Natural killer cell (primary cell): ENCODE data around the gene CLUH. TPM values are rescaled to one million over a fixed set of nuclear protein-coding genes. Genes with fewer than 3 reads are reported as not detected.
A peak's percentile ranks its signal among the peaks of the same experiment; 100 is the strongest.

Experiments used
- ATAC-seq, 3 donors: fragments of 150-1000 bp in 2 of 3; fragments of 200-7000 bp in 1 of 3; cut with Tn5 transposase; 1 replicate in 1 of 3; 2 replicates in 2 of 3; pipeline ENCODE4 v1.10.0; 2021; ENCODE audit warnings: mild to moderate bottlenecking in 2 of 3, moderate library complexity in 2 of 3
- DNase-seq, 2 donors: peaks; one replicate each; pipeline versions ENCODE4 v3.0.0 to v3.0.0-alpha.2; 2013 to 2021; ENCODE audit warnings: mixed read lengths in 1 of 2
- H3K27ac ChIP-seq: one replicate; pipeline ENCODE4 v1.5.1; 2013; ENCODE audit warnings: mild to moderate bottlenecking, low read length
- H3K27me3 ChIP-seq: one replicate; pipeline ENCODE4 v1.6.1; 2013; ENCODE audit warnings: low read length; ENCODE audit not compliant: control insufficient read depth, insufficient read depth
- H3K36me3 ChIP-seq: one replicate; pipeline ENCODE4 v1.6.1; 2013; ENCODE audit warnings: low read length; ENCODE audit not compliant: control insufficient read depth, insufficient read depth
- H3K4me1 ChIP-seq: one replicate; pipeline ENCODE4 v1.6.1; 2013; ENCODE audit warnings: low read length; ENCODE audit not compliant: control insufficient read depth, insufficient read depth
- H3K4me3 ChIP-seq: one replicate; pipeline ENCODE4 v1.5.1; 2013; ENCODE audit warnings: low read length
- H3K9me3 ChIP-seq: one replicate; pipeline ENCODE4 v1.6.1; 2013; ENCODE audit warnings: low read length; ENCODE audit not compliant: control insufficient read depth, insufficient read depth
- H3K27ac Mint-ChIP-seq, 2 donors: one replicate each; pipeline ENCODE4 v1.8.0; 2022; ENCODE audit warnings: mild to moderate bottlenecking in 2 of 2, mixed read lengths in 2 of 2, moderate library complexity in 1 of 2
- H3K27me3 Mint-ChIP-seq, 2 donors: one replicate each; pipeline ENCODE4 v1.8.0; 2022; ENCODE audit warnings: low read depth in 2 of 2, mixed read lengths in 2 of 2
- H3K36me3 Mint-ChIP-seq: one replicate; pipeline ENCODE4 v1.8.0; 2022; ENCODE audit warnings: mixed read lengths
- H3K4me1 Mint-ChIP-seq, 2 donors: one replicate each; pipeline ENCODE4 v1.8.0; 2022; ENCODE audit warnings: mixed read lengths in 2 of 2
- H3K4me3 Mint-ChIP-seq: one replicate; pipeline ENCODE4 v1.8.0; 2022; ENCODE audit warnings: mild to moderate bottlenecking, moderate library complexity, mixed read lengths
- H3K9me3 Mint-ChIP-seq, 2 donors: one replicate each; pipeline ENCODE4 v1.8.0; 2022; ENCODE audit warnings: mixed read lengths in 2 of 2
- CTCF ChIP-seq: fragments of 200-600 bp; IDR thresholded peaks from one replicate; pipeline ENCODE4 v1.8.0; 2022; ENCODE audit warnings: antibody characterized with exemption
- WGBS: methylation state at CpG from one replicate; pipeline ENCODE4 v1.1.7; 2013; ENCODE audit warnings: missing lambda C conversion rate; ENCODE audit not compliant: insufficient coverage; 5-methylcytosine and 5-hydroxymethylcytosine counted together
- intact Hi-C: fragments of 100-400 bp; cut with micrococcal nuclease; formaldehyde crosslinking; loops from one replicate; pipeline ENCODE4 v1.14.2; 2022
- total RNA-seq, 4 donors: library from RNA; stranded (reverse); fragments of 120-200 nt in 1 of 4; gene quantifications; one replicate each; pipeline versions ENCODE4 v1.2.3 to v1.2.4, GENCODE V29; 2013 to 2022

CLUH gene
- total RNA-seq, 3 donors from 2014 or later (not counting 1 experiment from before 2014, with no cell fraction given) = 34.6 to 43.5 (median 42.1) TPM

- ATAC-seq = peak in 1 of 3 donors; percentile 24
- Mint-ChIP-seq H3K4me3 (no peak overlapping the region), H3K4me1 (peaks cover 8 to 10% of the 10 kb centered on the region in 2 donors), H3K27me3 (no peaks in the 10 kb centered on the region), H3K36me3 (no peaks in the 10 kb centered on the region), H3K27ac (peak overlapping the region in 1 of 2 donors; percentile 69), H3K9me3 (no peaks in the 10 kb centered on the region)
- WGBS = 86% methylated on average over 5 of the region's 6 CpGs
- no peaks in the 10 kb centered on the region for H3K27me3 ChIP-seq
- intact Hi-C loops = no loop called here
- no peak overlapping the region for H3K4me3 ChIP-seq
- no peaks in the 10 kb centered on the region for H3K9me3 ChIP-seq
- H3K36me3 ChIP-seq = no peaks in the 10 kb centered on the region
- no peak for DNase-seq
- H3K27ac ChIP-seq = no peak overlapping the region
- no peak for TF ChIP-seq CTCF
- no peaks in the 10 kb centered on the region for H3K4me1 ChIP-seq
Measured at GRCh38 chr17:2647957-2648356, 63.6 kb downstream of the CLUH start.

GRCh38 chr17:2644971-2645370 lies 66.6 kb downstream of the CLUH start:
- Mint-ChIP-seq H3K4me1 (peaks cover 21 to 25% of the 10 kb centered on the region in 2 donors), H3K36me3 (no peaks in the 10 kb centered on the region), H3K4me3 (no peak overlapping the region), H3K27me3 (no peaks in the 10 kb centered on the region), H3K27ac (peak overlapping the region in 1 of 2 donors; percentile 37), H3K9me3 (no peaks in the 10 kb centered on the region)
- ATAC-seq (no peak), DNase-seq (no peak)
- Histone ChIP-seq H3K4me1 (no peaks in the 10 kb centered on the region), H3K27ac (no peak overlapping the region), H3K9me3 (no peaks in the 10 kb centered on the region), H3K27me3 (no peaks in the 10 kb centered on the region), H3K36me3 (peaks cover 16% of the 10 kb centered on the region), H3K4me3 (no peak overlapping the region)
- WGBS = 85% methylated on average over 6 of the region's 6 CpGs
- TF ChIP-seq CTCF = no peak
- intact Hi-C loops = loop anchor here (2.0 kb wide), 1 partner anchor 14 kb away; no protein-coding TSS in a partner anchor

Other genes starting within 250 kb of the CLUH start
- 10 to 100 TPM; 27.9 to 36.9 (median 32.0) TPM for gene METTL16, start 199.9 kb downstream of the CLUH start, total RNA-seq
- gene PAFAH1B1, start 118.1 kb downstream of the CLUH start, total RNA-seq = 100 to 1,000 TPM; 138 to 176 (median 165) TPM
- gene CCDC92B, start 37.9 kb upstream of the CLUH start, total RNA-seq = not detected
- gene RAP1GAP2, start 84.7 kb upstream of the CLUH start, total RNA-seq = 100 to 1,000 TPM; 274 to 418 (median 390) TPM